Sciatic nerve (tissue), 2 donors: ENCODE results near the gene SP100. TPM values are rescaled to one million over a fixed set of nuclear protein-coding genes. Genes with fewer than 3 reads are reported as not detected.
"Not testable (repeated sequence)": the region's sequence is repeated elsewhere in the genome, so short reads cannot be mapped to it uniquely, and the experiment has no call there.

Experiments used
- ATAC-seq: fragments of 200-7000 bp; cut with Tn5 transposase; one replicate; pipeline ENCODE4 v1.9.1; 2020; ENCODE audit warnings: mild to moderate bottlenecking, moderate library complexity
- DNase-seq: peaks from one replicate; pipeline ENCODE4 v3.0.0-alpha.2; 2020; ENCODE audit warnings: low spot score
- intact Hi-C: fragments of 100-400 bp; cut with DNase I; formaldehyde crosslinking; loops from one replicate; pipeline ENCODE4 v1.14.2; 2022
- total RNA-seq: library from RNA; stranded (reverse); fragmentation: NEBNext Ultra II Directional; extraction: Animal tissue kit (Norgen Biotek cat#: 25700); gene quantifications from one replicate; pipeline ENCODE4 v1.2.1, GENCODE V29; 2021
- donor health status: DM: no; HTN: no; CAD: no.
- donor health status: DM: no; HTN: no; CAD: no.

The SP100 gene
- total RNA-seq = 126 TPM

- ATAC-seq (peak; percentile 93), DNase-seq (peak; percentile 84)
- intact Hi-C loops = no loop called here
These were observed at the start of gene SP100 for GRCh38 chr2:230416061-230416721. Gene SP100 (plus strand): TSS chr2:230416201. CDS start chr2:230416297, 96 bp downstream.

GRCh38 chr2:230382108-230382507, 33.9 kb upstream of the SP100 start:
- no peak for DNase-seq
- ATAC-seq = no peak
- intact Hi-C loops = no loop called here

GRCh38 chr2:230383453-230383852, 32.5 kb upstream of the SP100 start:
- DNase-seq = no peak
- no peak for ATAC-seq
- intact Hi-C loops = no loop called here

- no peak for DNase-seq
- intact Hi-C loops = no loop called here
- ATAC-seq = no peak
These were observed 31.0 kb upstream of the SP100 start for GRCh38 chr2:230384986-230385385.

GRCh38 chr2:230394301-230394700, 21.7 kb upstream of the SP100 start:
- intact Hi-C loops = no loop called here
- ATAC-seq = no peak
- DNase-seq = no peak

GRCh38 chr2:230398698-230399097, 17.3 kb upstream of the SP100 start:
- not testable (repeated sequence) for ATAC-seq

GRCh38 chr2:230400041-230400440, 16.0 kb upstream of the SP100 start:
- ATAC-seq = no peak
- intact Hi-C loops = no loop called here
- no peak for DNase-seq

More at GRCh38 chr2:230398698-230399097, 17.3 kb upstream of the SP100 start:
- DNase-seq, intact Hi-C loops: not testable (repeated sequence)

- intact Hi-C loops = no loop called here
- ATAC-seq = no peak
- DNase-seq = no peak
These were observed 15.5 kb upstream of the SP100 start for GRCh38 chr2:230400454-230400853.

- intact Hi-C loops, DNase-seq, ATAC-seq: not testable (repeated sequence)
These were observed 15.0 kb upstream of the SP100 start for GRCh38 chr2:230401026-230401425.

- DNase-seq (no peak), ATAC-seq (no peak)
- intact Hi-C loops = no loop called here
These were observed 12.3 kb upstream of the SP100 start for GRCh38 chr2:230403746-230404145.

GRCh38 chr2:230405824-230406223, 10.2 kb upstream of the SP100 start:
- no peak for ATAC-seq
- intact Hi-C loops = loop anchor here (2.0 kb wide), 1 partner anchor 49 kb away; no protein-coding TSS in a partner anchor
- DNase-seq = no peak

GRCh38 chr2:230408244-230408842, 7.7 kb upstream of the SP100 start:
- intact Hi-C loops = no loop called here
- DNase-seq = peak; percentile 70
- ATAC-seq = peak; percentile 52

- ATAC-seq, DNase-seq, intact Hi-C loops: not testable (repeated sequence)
These were observed 6.7 kb upstream of the SP100 start for GRCh38 chr2:230409316-230409715.

GRCh38 chr2:230410263-230410662, 5.7 kb upstream of the SP100 start:
- no peak for ATAC-seq
- DNase-seq = no peak
- intact Hi-C loops = no loop called here

GRCh38 chr2:230410861-230411569, 5.0 kb upstream of the SP100 start:
- DNase-seq (no peak), ATAC-seq (no peak)
- intact Hi-C loops = no loop called here

GRCh38 chr2:230411570-230412370, 4.2 kb upstream of the SP100 start:
- peak; percentile 82 for DNase-seq
- intact Hi-C loops = no loop called here
- ATAC-seq = peak; percentile 85

GRCh38 chr2:230412371-230412711, 3.7 kb upstream of the SP100 start:
- ATAC-seq (no peak), DNase-seq (no peak)
- intact Hi-C loops = no loop called here

- intact Hi-C loops = no loop called here
- DNase-seq = no peak
- ATAC-seq = no peak
These were observed 3.2 kb upstream of the SP100 start for GRCh38 chr2:230412846-230413245.

GRCh38 chr2:230413479-230413878, 2.5 kb upstream of the SP100 start:
- intact Hi-C loops = no loop called here
- DNase-seq = no peak
- no peak for ATAC-seq
